ENCODE measurements around the gene TAF11L13.

TAF11L13 gene

DNA sequence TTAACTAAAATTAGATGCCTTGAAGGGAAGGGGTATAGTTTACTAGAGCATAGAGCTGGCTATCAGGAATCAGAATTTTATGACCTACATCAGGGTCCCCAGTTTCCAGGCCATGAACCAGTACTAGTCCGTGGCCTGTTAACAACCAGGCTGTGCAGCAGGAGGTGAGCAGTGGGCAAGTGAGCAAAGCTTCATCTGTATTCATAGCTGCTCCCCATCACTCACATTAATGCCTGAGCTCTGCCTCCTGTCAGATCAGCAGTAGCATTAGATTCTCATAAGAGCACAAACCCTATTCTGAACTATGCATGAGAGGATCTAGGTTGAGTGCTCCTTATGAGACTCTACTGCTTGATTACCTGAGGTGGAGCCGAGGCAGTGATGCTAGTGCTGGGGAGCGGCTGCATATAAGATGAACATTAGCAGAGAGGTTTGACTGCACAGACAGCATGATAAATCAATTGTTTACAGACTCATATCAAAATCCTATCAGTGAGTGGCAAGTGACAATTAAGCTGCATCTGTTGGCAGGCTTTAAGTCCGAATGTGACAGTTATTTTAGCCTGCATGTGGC is 47.0 kb downstream of the TAF11L13 start:
- DNase-seq (ENCODE audit: low read depth in 1 of 2, low spot score in 1 of 2) = no peak

DNA sequence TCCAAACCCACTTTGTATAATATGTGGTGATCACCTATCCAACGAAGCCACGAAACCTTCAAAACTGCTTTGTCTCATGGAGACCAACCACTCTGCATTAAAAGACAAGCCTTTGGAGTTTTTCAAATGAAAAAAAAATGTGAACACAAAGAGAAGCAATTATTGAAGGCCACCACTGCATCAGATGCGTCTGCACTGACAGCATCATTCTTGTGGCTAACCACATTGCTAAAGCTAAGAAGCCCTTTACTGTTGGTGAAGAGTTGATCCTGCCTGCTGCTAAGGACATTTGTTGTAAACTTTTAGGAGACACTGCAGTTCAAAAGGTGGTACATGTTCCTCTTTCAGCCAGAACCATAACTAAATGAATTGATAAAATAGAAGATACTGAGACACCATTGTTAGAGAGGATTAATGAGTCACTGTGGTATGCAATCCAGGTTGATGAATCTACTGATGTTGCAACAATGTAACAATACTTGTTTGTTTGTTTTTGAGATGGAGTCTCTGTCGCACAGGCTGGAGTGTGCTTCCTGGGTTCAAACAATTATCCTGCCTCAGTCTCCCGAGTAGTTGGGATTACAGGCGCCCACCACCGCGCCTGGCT is 47.8 kb downstream of the TAF11L13 start:
- DNase-seq (ENCODE audit: low read depth in 1 of 2, low spot score in 1 of 2) = no peak

DNA sequence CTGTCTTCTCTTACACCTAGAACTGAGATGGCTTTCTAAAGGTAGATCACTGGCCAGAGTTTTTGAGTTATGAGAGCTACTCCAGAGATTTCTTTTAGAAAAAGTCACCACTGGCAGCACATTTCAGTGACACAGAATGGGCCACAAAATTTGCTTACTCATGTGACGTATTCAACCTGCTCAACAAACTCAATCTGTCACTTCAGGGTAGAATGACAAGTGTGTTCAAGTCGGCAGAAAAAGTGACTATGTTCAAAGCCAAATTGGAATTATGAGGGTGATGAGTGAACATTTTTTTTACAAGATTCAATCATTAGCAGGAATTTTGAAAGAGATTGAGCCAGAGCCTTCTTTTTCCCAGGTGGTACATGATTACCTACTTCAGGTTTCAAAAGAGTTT is 48.8 kb downstream of the TAF11L13 start:
- no peak for DNase-seq (ENCODE audit: low read depth in 1 of 2, low spot score in 1 of 2)

Measured in activated CD4-positive, alpha-beta T cell treated with anti-CD3 and anti-CD28 coated beads, Interleukin-2, amount 50 U/mL, for 24 hours (primary cell).